GM06990 (cell line): ENCODE data around the gene KLKB1.

ENCODE experiments used
- DNase-seq: peaks from one replicate; pipeline ENCODE4 v3.0.0-alpha.2; 2011; ENCODE audit not compliant: insufficient read length; ENCODE audit errors: extremely low read depth
- H3K27me3 ChIP-seq: replicated peaks from 2 replicates; pipeline ENCODE4 v1.6.0; 2011; ENCODE audit warnings: low read length; ENCODE audit not compliant: control insufficient read depth, insufficient read depth
- H3K36me3 ChIP-seq: 2 replicates; pipeline ENCODE4 v1.5.1; 2011; ENCODE audit warnings: low read length; ENCODE audit not compliant: control insufficient read depth, insufficient read depth
- H3K4me3 ChIP-seq: replicated peaks from 2 replicates; pipeline ENCODE4 v1.5.1; 2011; ENCODE audit warnings: low read depth, mild to moderate bottlenecking, control low read depth, low read length
- CTCF ChIP-seq: IDR thresholded peaks from 2 replicates; pipeline ENCODE4 v1.5.1; 2011; ENCODE audit warnings: low read length, control low read depth, mild to moderate bottlenecking, inconsistent platforms; ENCODE audit not compliant: insufficient read depth, poor library complexity, severe bottlenecking

The KLKB1 gene

GRCh38 chr4:186291256-186291890, 64.1 kb downstream of the KLKB1 start:
- no peaks in the 10 kb centered on the region for H3K36me3 ChIP-seq
- TF ChIP-seq CTCF, result no peak
- no peak for DNase-seq
- no peaks in the 10 kb centered on the region for H3K27me3 ChIP-seq
- no peak overlapping the region for H3K4me3 ChIP-seq

- no peaks in the 10 kb centered on the region for H3K36me3 ChIP-seq
- TF ChIP-seq CTCF, result no peak
- DNase-seq, result no peak
- no peaks in the 10 kb centered on the region for H3K27me3 ChIP-seq
- H3K4me3 ChIP-seq, result no peak overlapping the region
These were observed 66.9 kb downstream of the KLKB1 start for GRCh38 chr4:186294160-186294559.

GRCh38 chr4:186296481-186296880, 69.2 kb downstream of the KLKB1 start:
- no peak overlapping the region for H3K4me3 ChIP-seq
- no peaks in the 10 kb centered on the region for H3K27me3 ChIP-seq
- no peaks in the 10 kb centered on the region for H3K36me3 ChIP-seq
- no peak for DNase-seq
- no peak for TF ChIP-seq CTCF

GRCh38 chr4:186297013-186297645, 69.8 kb downstream of the KLKB1 start:
- no peak for DNase-seq
- peak; percentile 55 for TF ChIP-seq CTCF
- no peaks in the 10 kb centered on the region for H3K36me3 ChIP-seq
- no peak overlapping the region for H3K4me3 ChIP-seq
- H3K27me3 ChIP-seq, result no peaks in the 10 kb centered on the region

- no peak overlapping the region for H3K4me3 ChIP-seq
- H3K27me3 ChIP-seq, result no peaks in the 10 kb centered on the region
- no peak for DNase-seq
- no peaks in the 10 kb centered on the region for H3K36me3 ChIP-seq
- TF ChIP-seq CTCF, result no peak
These were observed 70.8 kb downstream of the KLKB1 start for GRCh38 chr4:186298031-186298647.

DNA sequence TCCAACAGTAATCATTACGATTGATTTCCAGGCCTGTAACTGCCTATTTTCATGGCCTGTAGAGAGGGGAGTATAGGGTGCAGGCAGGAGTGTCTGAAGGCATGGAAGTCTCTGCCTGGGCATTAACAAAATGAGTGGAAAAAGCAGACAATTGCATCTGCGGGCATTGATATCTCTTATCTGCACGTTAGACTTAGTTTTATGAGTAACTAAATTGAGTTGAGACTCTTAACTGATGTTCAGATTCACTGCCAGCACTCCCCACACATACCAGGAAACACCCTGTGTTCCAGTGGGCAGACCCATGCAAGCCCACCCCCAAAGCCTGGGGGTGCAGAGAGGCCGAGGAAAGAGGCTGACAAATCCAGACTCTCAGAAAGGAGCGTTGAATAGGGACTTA, 72.0 kb downstream of the KLKB1 start:
- Histone ChIP-seq H3K36me3 (no peaks in the 10 kb centered on the region), H3K27me3 (no peaks in the 10 kb centered on the region), H3K4me3 (no peak overlapping the region)
- TF ChIP-seq CTCF, result no peak
- DNase-seq, result no peak
